GM12878 (cell line): Measurements from ENCODE around the gene SRXN1. TPM values are rescaled to one million over a fixed set of nuclear protein-coding genes. Genes with fewer than 3 reads are reported as not detected.

Source experiments
- ATAC-seq: fragments of 200-7000 bp; cut with Tn5 transposase; 3 replicates; pipeline ENCODE4 v1.9.1; 2020; ENCODE audit warnings: mild to moderate bottlenecking, moderate library complexity
- BruUV-seq: library from RNA; stranded (reverse); fragments of 400-500 nt; replicated peaks from 2 replicates; lab custom pipeline; 2021; lab: Mats Ljungman, UMichigan
- CTCF ChIA-PET: fragments of 300-600 bp; sonication (Branson Sonifier 250); formaldehyde crosslinking; extraction: SDS; loops from one replicate; lab custom pipeline; 2021; ENCODE audit warnings: inconsistent platforms; lab: Yijun Ruan, JAX
- POLR2A ChIA-PET: fragments of 350-600 bp; formaldehyde crosslinking; extraction: SDS; loops from one replicate; lab custom pipeline; 2021; ENCODE audit warnings: inconsistent platforms; lab: Charles Lee
- RAD21 ChIA-PET: fragments of 300-600 bp; sonication (Branson Sonifier 250); formaldehyde crosslinking; loops from one replicate; lab custom pipeline; 2023; ENCODE audit warnings: antibody characterized with exemption; ENCODE audit not compliant: unreplicated experiment; lab: Charles Lee
- SMC1A ChIA-PET: fragments of 300-600 bp; sonication (Branson Sonifier 250); formaldehyde crosslinking; loops from one replicate; lab custom pipeline; 2023; ENCODE audit not compliant: unreplicated experiment, uncharacterized antibody; lab: Charles Lee
- DNase-seq: peaks from one replicate; pipeline ENCODE4 v3.0.0-alpha.2; 2011; ENCODE audit warnings: low read depth, low spot score
- FAIRE-seq: peaks from 3 replicates; lab custom pipeline; 2011; peaks lifted over from hg19 to GRCh38; lab: Jason Lieb, UNC
- H2AFZ ChIP-seq: 2 replicates; pipeline ENCODE4 v1.6.0; 2011; ENCODE audit warnings: low read depth, low read length, control low read depth; ENCODE audit not compliant: control insufficient read depth
- H3K27ac ChIP-seq: 2 replicates; pipeline ENCODE4 v1.5.1; 2011; ENCODE audit warnings: control low read depth; ENCODE audit not compliant: control insufficient read depth, insufficient read depth
- H3K27me3 ChIP-seq, 2 experiments: replicated peaks in 1 of 2; 2 replicates each; pipeline versions ENCODE4 v1.6.0 to v1.6.1; 2011; ENCODE audit warnings: low read length in 1 of 2; ENCODE audit not compliant: control insufficient read depth in 2 of 2, insufficient read depth in 2 of 2
- H3K36me3 ChIP-seq, 2 experiments: 2 replicates each; pipeline ENCODE4 v1.5.1; 2011; ENCODE audit warnings: low read length in 1 of 2; ENCODE audit not compliant: control insufficient read depth in 2 of 2, insufficient read depth in 2 of 2
- H3K4me1 ChIP-seq: 2 replicates; pipeline ENCODE4 v1.6.1; 2011; ENCODE audit warnings: mild to moderate bottlenecking, low read length, moderate library complexity, mixed read lengths; ENCODE audit not compliant: control insufficient read depth, insufficient read depth
- H3K4me2 ChIP-seq: 2 replicates; pipeline ENCODE4 v1.6.0; 2011; ENCODE audit warnings: control low read depth; ENCODE audit not compliant: control insufficient read depth, insufficient read depth
- H3K4me3 ChIP-seq: fragments of 200-600 bp; sonication (generic); 2 replicates; pipeline ENCODE4 v1.5.1; 2016
- H3K79me2 ChIP-seq: 2 replicates; pipeline ENCODE4 v1.6.0; 2011; ENCODE audit warnings: low read length; ENCODE audit not compliant: control insufficient read depth, insufficient read depth
- H3K9ac ChIP-seq: 2 replicates; pipeline ENCODE4 v1.8.0; 2011; ENCODE audit warnings: low read length, control low read depth, mixed read lengths; ENCODE audit not compliant: control insufficient read depth, insufficient read depth
- H3K9me3 ChIP-seq: replicated peaks from 3 replicates; pipeline ENCODE4 v1.5.1; 2011; ENCODE audit warnings: mild to moderate bottlenecking, low read length; ENCODE audit not compliant: control insufficient read depth, insufficient read depth
- H4K20me1 ChIP-seq: 2 replicates; pipeline ENCODE4 v1.6.0; 2011; ENCODE audit not compliant: control insufficient read depth, insufficient read depth
- IRF4 ChIP-seq: IDR thresholded peaks from 2 replicates; pipeline ENCODE4 v1.6.1; 2011; ENCODE audit warnings: low read depth, low read length
- MAX ChIP-seq: IDR thresholded peaks from 2 replicates; pipeline ENCODE4 v1.6.1; 2012; ENCODE audit warnings: low read depth, low read length, improper control_type of control experiment
- NFIC ChIP-seq: IDR thresholded peaks from 2 replicates; pipeline ENCODE4 v1.6.1; 2012; ENCODE audit warnings: low read depth, mild to moderate bottlenecking, inconsistent platforms, low read length, moderate library complexity
- PKNOX1 ChIP-seq: fragments of 450-650 bp; IDR thresholded peaks from 2 replicates; pipeline ENCODE4 v1.6.1; 2016; ENCODE audit warnings: mild to moderate bottlenecking
- PML ChIP-seq: IDR thresholded peaks from 2 replicates; pipeline ENCODE4 v1.6.1; 2012; ENCODE audit warnings: low read length, inconsistent platforms
- ZNF592 ChIP-seq: fragments of 450-650 bp; IDR thresholded peaks from 2 replicates; pipeline ENCODE4 v1.6.1; 2017; ENCODE audit warnings: mild to moderate bottlenecking, moderate library complexity
- ZZZ3 ChIP-seq: IDR thresholded peaks from 2 replicates; pipeline ENCODE4 v1.6.1; 2011; ENCODE audit warnings: low read depth; ENCODE audit not compliant: control insufficient read depth, insufficient read length
- WGBS: methylation state at CpG from one replicate; pipeline ENCODE4 v1.1.6; 2016; ENCODE audit warnings: low lambda C conversion rate; ENCODE audit not compliant: insufficient replicate concordance, insufficient coverage; ENCODE audit errors: missing lambda C conversion rate; 5-methylcytosine and 5-hydroxymethylcytosine counted together
- in situ Hi-C: fragments of 300-500 bp; cut with MboI; formaldehyde crosslinking; loops from 9 replicates; pipeline ENCODE4 v1.14.3; 2018; ENCODE audit warnings: mixed read lengths
- intact Hi-C: fragments of 100-400 bp; cut with micrococcal nuclease; formaldehyde crosslinking; loops from one replicate; pipeline ENCODE4 v1.14.2; 2022; ENCODE audit not compliant: unreplicated experiment
- polyA plus RNA-seq, 11 experiments: library from polyadenylated mRNA; depleted of rRNA in 4 of 11; unstranded in 6 of 11; stranded (reverse) in 5 of 11; fragments of >200 nt; fragmentation: Nextera tagmentation in 4 of 11; fragmentation: Illumina TruSeq in 1 of 11; extraction: Ambion mirVana in 4 of 11; extraction: Trizol in 1 of 11; gene quantifications; 1 replicate in 1 of 11; 2 replicates in 10 of 11; pipeline versions ENCODE4 v1.2.1 to v1.2.3, GENCODE V29; 2011 to 2016; ENCODE audit warnings: inconsistent platforms in 2 of 11, missing spikeins in 2 of 11, low read depth in 1 of 11
- total RNA-seq, 4 experiments: library from RNA; depleted of rRNA in 3 of 4; stranded (reverse); fragments of >200 nt in 3 of 4; fragmentation: Illumina TruSeq in 1 of 4; extraction: Trizol in 1 of 4; gene quantifications; 2 replicates each; pipeline versions ENCODE4 v1.2.1 to v1.2.3, GENCODE V29; 2013 to 2021
- TF ChIP-seq, protein P1 (sequence below): fragments of 450-650 bp; IDR thresholded peaks from 2 replicates; pipeline ENCODE4 v1.6.1; 2017; ENCODE audit warnings: mild to moderate bottlenecking, low read depth, inconsistent platforms; ENCODE audit not compliant: poor library complexity, severe bottlenecking
- TF ChIP-seq, protein P2 (sequence below): IDR thresholded peaks from 2 replicates; pipeline ENCODE4 v1.6.1; 2011; ENCODE audit warnings: low read depth, low read length, improper control_type of control experiment, borderline replicate concordance
- TF ChIP-seq, protein P3 (sequence below): fragments of 450-650 bp; conservative IDR thresholded peaks from 2 replicates; pipeline ENCODE4 v1.6.1; 2017; ENCODE audit warnings: mild to moderate bottlenecking, moderate library complexity

SRXN1 gene
- total and polyA plus RNA-seq, 10 of the 15 experiments (the other 5 are each of a cell fraction or from before 2014, with no cell fraction given) = 4.1 to 20.5 (median 15.6) TPM

DNA sequence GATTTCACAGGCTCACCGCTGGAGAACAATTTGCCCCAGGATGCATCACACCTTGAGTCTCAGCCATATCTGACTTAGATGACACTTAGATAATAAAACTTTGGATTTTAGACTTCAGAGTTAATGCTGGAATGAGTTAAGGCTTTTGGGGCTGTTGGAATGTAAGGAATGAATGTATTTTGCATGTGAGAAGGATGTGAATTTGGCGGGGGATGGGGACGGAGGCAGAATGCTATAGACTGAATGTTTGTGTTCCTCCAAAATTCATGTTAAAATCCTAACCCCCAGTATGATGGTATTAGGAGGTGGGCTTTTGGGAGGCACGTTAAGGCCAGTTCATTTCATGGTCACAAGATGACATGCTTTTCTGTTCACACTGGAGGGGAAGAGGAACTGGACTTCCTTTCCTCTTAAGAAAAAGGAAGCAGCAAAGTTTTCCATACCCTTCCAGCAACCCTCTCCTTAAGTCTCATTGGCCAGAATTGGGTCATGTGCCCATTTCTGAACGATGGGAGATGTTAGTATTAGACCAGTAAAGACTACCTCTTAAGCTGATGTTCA is 5.8 kb upstream of the SRXN1 start:
- no TSS peak for BruUV-seq
- Histone ChIP-seq H3K9me3 (no peaks in the 10 kb centered on the region), H3K9ac (no peak overlapping the region), H3K27me3 (peaks cover 3 to 5% of the 10 kb centered on the region in 2 experiments; a peak in 3 of 4 replicates), H3K4me1 (no peaks in the 10 kb centered on the region; the same call in 1 of the 2 replicates), H3K4me3 (no peak overlapping the region), H3K36me3 (no peaks in the 10 kb centered on the region), H3K4me2 (no peak overlapping the region), H2AFZ (no peak overlapping the region), H4K20me1 (no peaks in the 10 kb centered on the region), H3K27ac (no peak overlapping the region), H3K79me2 (no peaks in the 10 kb centered on the region)
- ChIA-PET SMC1A (interaction anchor here (1.1 kb wide), 1 partner anchor 11 kb away, joined by 3 read pairs; no protein-coding TSS in a partner anchor), RAD21 (no interaction called here), POLR2A (no interaction called here), CTCF (interaction anchor here (1.6 to 1.9 kb wide), 2 partner anchors 8 to 13 kb away, joined by 6 to 11 read pairs; no protein-coding TSS in a partner anchor)
- intact Hi-C loops (no loop called here), in situ Hi-C loops (no loop called here)
- no peak for FAIRE-seq
- DNase-seq = no peak
- ATAC-seq = no peak
- WGBS = 45% methylated on average over 5 of the region's 5 CpGs
- TF ChIP-seq NFIC (no peak), ZZZ3 (no peak), PKNOX1 (no peak), PML (no peak), IRF4 (no peak), MAX (no peak), ZNF592 (no peak)
- TF ChIP-seq, protein P1, sequence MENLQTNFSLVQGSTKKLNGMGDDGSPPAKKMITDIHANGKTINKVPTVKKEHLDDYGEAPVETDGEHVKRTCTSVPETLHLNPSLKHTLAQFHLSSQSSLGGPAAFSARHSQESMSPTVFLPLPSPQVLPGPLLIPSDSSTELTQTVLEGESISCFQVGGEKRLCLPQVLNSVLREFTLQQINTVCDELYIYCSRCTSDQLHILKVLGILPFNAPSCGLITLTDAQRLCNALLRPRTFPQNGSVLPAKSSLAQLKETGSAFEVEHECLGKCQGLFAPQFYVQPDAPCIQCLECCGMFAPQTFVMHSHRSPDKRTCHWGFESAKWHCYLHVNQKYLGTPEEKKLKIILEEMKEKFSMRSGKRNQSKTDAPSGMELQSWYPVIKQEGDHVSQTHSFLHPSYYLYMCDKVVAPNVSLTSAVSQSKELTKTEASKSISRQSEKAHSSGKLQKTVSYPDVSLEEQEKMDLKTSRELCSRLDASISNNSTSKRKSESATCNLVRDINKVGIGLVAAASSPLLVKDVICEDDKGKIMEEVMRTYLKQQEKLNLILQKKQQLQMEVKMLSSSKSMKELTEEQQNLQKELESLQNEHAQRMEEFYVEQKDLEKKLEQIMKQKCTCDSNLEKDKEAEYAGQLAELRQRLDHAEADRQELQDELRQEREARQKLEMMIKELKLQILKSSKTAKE = no peak
- TF ChIP-seq, protein P2, sequence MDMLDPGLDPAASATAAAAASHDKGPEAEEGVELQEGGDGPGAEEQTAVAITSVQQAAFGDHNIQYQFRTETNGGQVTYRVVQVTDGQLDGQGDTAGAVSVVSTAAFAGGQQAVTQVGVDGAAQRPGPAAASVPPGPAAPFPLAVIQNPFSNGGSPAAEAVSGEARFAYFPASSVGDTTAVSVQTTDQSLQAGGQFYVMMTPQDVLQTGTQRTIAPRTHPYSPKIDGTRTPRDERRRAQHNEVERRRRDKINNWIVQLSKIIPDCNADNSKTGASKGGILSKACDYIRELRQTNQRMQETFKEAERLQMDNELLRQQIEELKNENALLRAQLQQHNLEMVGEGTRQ = no peak
- TF ChIP-seq, protein P3, sequence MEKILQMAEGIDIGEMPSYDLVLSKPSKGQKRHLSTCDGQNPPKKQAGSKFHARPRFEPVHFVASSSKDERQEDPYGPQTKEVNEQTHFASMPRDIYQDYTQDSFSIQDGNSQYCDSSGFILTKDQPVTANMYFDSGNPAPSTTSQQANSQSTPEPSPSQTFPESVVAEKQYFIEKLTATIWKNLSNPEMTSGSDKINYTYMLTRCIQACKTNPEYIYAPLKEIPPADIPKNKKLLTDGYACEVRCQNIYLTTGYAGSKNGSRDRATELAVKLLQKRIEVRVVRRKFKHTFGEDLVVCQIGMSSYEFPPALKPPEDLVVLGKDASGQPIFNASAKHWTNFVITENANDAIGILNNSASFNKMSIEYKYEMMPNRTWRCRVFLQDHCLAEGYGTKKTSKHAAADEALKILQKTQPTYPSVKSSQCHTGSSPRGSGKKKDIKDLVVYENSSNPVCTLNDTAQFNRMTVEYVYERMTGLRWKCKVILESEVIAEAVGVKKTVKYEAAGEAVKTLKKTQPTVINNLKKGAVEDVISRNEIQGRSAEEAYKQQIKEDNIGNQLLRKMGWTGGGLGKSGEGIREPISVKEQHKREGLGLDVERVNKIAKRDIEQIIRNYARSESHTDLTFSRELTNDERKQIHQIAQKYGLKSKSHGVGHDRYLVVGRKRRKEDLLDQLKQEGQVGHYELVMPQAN = no peak
